NCI-H146 (cell line): ENCODE data around the gene TRIM44.
"Not testable (repeated sequence)": the region's sequence is repeated elsewhere in the genome, so short reads cannot be mapped to it uniquely, and the experiment has no call there.

Experiments
- DNase-seq: peaks from one replicate; lab custom pipeline; 2025; lab: John Stamatoyannopoulos, UW

Gene TRIM44

GRCh38 chr11:35715677-35716076, 53.1 kb downstream of the TRIM44 start:
- DNase-seq, result not testable (repeated sequence)

- no peak for DNase-seq
Measured at GRCh38 chr11:35717043-35717442, 54.5 kb downstream of the TRIM44 start.

GRCh38 chr11:35717520-35717919, 54.9 kb downstream of the TRIM44 start:
- DNase-seq, result no peak

GRCh38 chr11:35721651-35722282, 59.2 kb downstream of the TRIM44 start:
- no peak for DNase-seq

GRCh38 chr11:35722641-35723040, 60.1 kb downstream of the TRIM44 start:
- no peak for DNase-seq

- DNase-seq, result no peak
Measured at GRCh38 chr11:35723493-35723892, 60.9 kb downstream of the TRIM44 start.

GRCh38 chr11:35723913-35724312, 61.3 kb downstream of the TRIM44 start:
- no peak for DNase-seq

GRCh38 chr11:35725885-35726284, 63.3 kb downstream of the TRIM44 start:
- DNase-seq, result no peak

GRCh38 chr11:35727140-35727539, 64.6 kb downstream of the TRIM44 start:
- no peak for DNase-seq

GRCh38 chr11:35730254-35730653, 67.7 kb downstream of the TRIM44 start:
- no peak for DNase-seq

GRCh38 chr11:35734669-35735410, 72.3 kb downstream of the TRIM44 start:
- peak; percentile 20 for DNase-seq

- no peak for DNase-seq
Measured at GRCh38 chr11:35735411-35735810, 72.8 kb downstream of the TRIM44 start.

GRCh38 chr11:35735903-35736302, 73.3 kb downstream of the TRIM44 start:
- peak; percentile 45 for DNase-seq

- no peak for DNase-seq
Measured at GRCh38 chr11:35736952-35737351, 74.4 kb downstream of the TRIM44 start.

GRCh38 chr11:35740061-35740799, 77.7 kb downstream of the TRIM44 start:
- no peak for DNase-seq

- DNase-seq, result no peak
Measured at GRCh38 chr11:35742707-35743454, 80.3 kb downstream of the TRIM44 start.

GRCh38 chr11:35746356-35747153, 84.0 kb downstream of the TRIM44 start:
- DNase-seq, result no peak

GRCh38 chr11:35747668-35748067, 85.1 kb downstream of the TRIM44 start:
- DNase-seq, result peak; percentile 97

- no peak for DNase-seq
Measured at GRCh38 chr11:35748644-35749043, 86.1 kb downstream of the TRIM44 start.

GRCh38 chr11:35750315-35750714, 87.7 kb downstream of the TRIM44 start:
- no peak for DNase-seq

- DNase-seq, result no peak
Measured at GRCh38 chr11:35750981-35751663, 88.5 kb downstream of the TRIM44 start.
